H1 (cell line): ENCODE measurements around the gene ZBED6. TPM values are rescaled to one million over a fixed set of nuclear protein-coding genes. Genes with fewer than 3 reads are reported as not detected.

Experiments used
- BRCA1 ChIP-seq: IDR thresholded peaks from 2 replicates; pipeline ENCODE4 v1.6.1; 2012; ENCODE audit warnings: low read depth, low read length, improper control_type of control experiment
- CBX8 ChIP-seq: fragments of 300-800, 300-1000 bp; sonication (generic); IDR thresholded peaks from 2 replicates; pipeline ENCODE4 v1.7.1; 2016; ENCODE audit warnings: low read depth, low read length, borderline replicate concordance
- CHD7 ChIP-seq: fragments of 300-600 bp; sonication (generic); IDR thresholded peaks from 2 replicates; pipeline ENCODE4 v1.7.1; 2012; ENCODE audit warnings: low read length, moderate library complexity, mild to moderate bottlenecking, inconsistent platforms; ENCODE audit not compliant: insufficient replicate concordance
- CTBP2 ChIP-seq: IDR thresholded peaks from 2 replicates; pipeline ENCODE4 v1.7.0; 2011; ENCODE audit warnings: borderline replicate concordance, mild to moderate bottlenecking, moderate library complexity, mixed read lengths, low read length; ENCODE audit not compliant: insufficient read depth, insufficient read length
- EGR1 ChIP-seq: IDR thresholded peaks from 2 replicates; pipeline ENCODE4 v1.6.1; 2011; ENCODE audit warnings: low read depth, low read length, borderline replicate concordance
- RBBP5 ChIP-seq: IDR thresholded peaks from 2 replicates; pipeline ENCODE4 v1.7.1; 2012; ENCODE audit warnings: low read depth, mild to moderate bottlenecking, inconsistent platforms, low read length, moderate library complexity, borderline replicate concordance
- SIN3A ChIP-seq, 2 experiments: IDR thresholded peaks in 1 of 2; conservative IDR thresholded peaks in 1 of 2; 2 replicates each; pipeline ENCODE4 v1.6.1; 2011 to 2012; ENCODE audit warnings: low read length in 2 of 2, improper control_type of control experiment in 1 of 2, low read depth in 1 of 2, mild to moderate bottlenecking in 1 of 2
- SP4 ChIP-seq: IDR thresholded peaks from 2 replicates; pipeline ENCODE4 v1.6.1; 2012; ENCODE audit warnings: low read length, inconsistent platforms
- USF2 ChIP-seq: IDR thresholded peaks from 2 replicates; pipeline ENCODE4 v1.6.1; 2011; ENCODE audit warnings: low read length, improper control_type of control experiment
- YY1 ChIP-seq: IDR thresholded peaks from 2 replicates; pipeline ENCODE4 v1.6.1; 2011; ENCODE audit warnings: low read depth, mild to moderate bottlenecking, low read length
- polyA plus RNA-seq, 7 experiments: library from polyadenylated mRNA; depleted of rRNA in 3 of 7; stranded (reverse) in 5 of 7; unstranded in 2 of 7; fragments of >200 nt in 5 of 7; fragments of 200-250 nt in 2 of 7; gene quantifications; 1 replicate in 5 of 7; 2 replicates in 1 of 7; 4 replicates in 1 of 7; pipeline versions ENCODE4 v1.2.1 to v1.2.3, GENCODE V29; 2011 to 2013; ENCODE audit warnings: missing spikeins in 2 of 7, mixed read lengths in 2 of 7
- total RNA-seq: library from RNA; stranded (reverse); fragmentation: NEBNext Ultra II Directional; extraction: Animal tissue kit (Norgen Biotek cat#: 25700); gene quantifications from 2 replicates; pipeline ENCODE4 v1.2.1, GENCODE V29; 2021

ZBED6 gene
- total and polyA plus RNA-seq, 2 of the 8 experiments (the other 6 are each of a cell fraction or from before 2014, with no cell fraction given) = 1.4 to 25.9 TPM

- TF ChIP-seq CHD7 = no peak
- no peak for TF ChIP-seq CTBP2
- TF ChIP-seq CBX8 = no peak
- no peak for TF ChIP-seq RBBP5
- no peak for TF ChIP-seq BRCA1
- TF ChIP-seq SP4 = no peak
- no peak for TF ChIP-seq USF2
- no peak for TF ChIP-seq YY1
- no peak for TF ChIP-seq SIN3A (conservative IDR thresholded peaks at IDR 0.05 in 1 of 2, IDR thresholded peaks at IDR 0.05 in 1 of 2; ENCODE audit: low read depth in 1 of 2, low read length in 2 of 2)
- no peak for TF ChIP-seq EGR1
These were observed 30.8 kb downstream of the ZBED6 start (continued) for GRCh38 chr1:203826175-203826574.
